22Rv1 (cell line): ENCODE measurements around the gene CHKB.

Source experiments
- CTCF ChIP-seq: fragments of 450-650 bp; IDR thresholded peaks from 2 replicates; pipeline ENCODE4 v1.5.1; 2017; ENCODE audit warnings: mild to moderate bottlenecking
- ZFX ChIP-seq: fragments of 450-650 bp; IDR thresholded peaks from 2 replicates; pipeline ENCODE4 v1.6.1; 2017; ENCODE audit warnings: antibody characterized with exemption, borderline replicate concordance

GRCh38 chr22:50567721-50568252 lies 14.9 kb downstream of the CHKB start:
- TF ChIP-seq CTCF: no peak
- TF ChIP-seq ZFX: no peak
